Calu3 (cell line): Measurements from ENCODE around the gene PLAU. TPM values are rescaled to one million over a fixed set of nuclear protein-coding genes. Genes with fewer than 3 reads are reported as not detected.

ENCODE experiments used
- BruUV-seq: library from RNA; stranded (reverse); fragments of 400-500 nt; replicated peaks from 2 replicates; lab custom pipeline; 2021; lab: Mats Ljungman, UMichigan
- CTCF ChIA-PET: fragments of 300-600 bp; sonication (Branson Sonifier 250); formaldehyde crosslinking; loops from one replicate; lab custom pipeline; 2022; ENCODE audit warnings: antibody characterized with exemption; lab: Charles Lee
- DNase-seq: peaks from one replicate; pipeline ENCODE4 v3.0.0; 2022
- H3K27ac Mint-ChIP-seq: one replicate; pipeline ENCODE4 v1.8.0; 2022; ENCODE audit warnings: mixed read lengths; ENCODE audit not compliant: unreplicated experiment
- H3K27me3 Mint-ChIP-seq: one replicate; pipeline ENCODE4 v1.8.0; 2022; ENCODE audit warnings: mixed read lengths; ENCODE audit not compliant: unreplicated experiment
- H3K36me3 Mint-ChIP-seq: one replicate; pipeline ENCODE4 v1.8.0; 2022; ENCODE audit warnings: mild to moderate bottlenecking, moderate library complexity, mixed read lengths; ENCODE audit not compliant: insufficient read depth, unreplicated experiment
- H3K4me1 Mint-ChIP-seq: one replicate; pipeline ENCODE4 v1.8.0; 2022; ENCODE audit warnings: mild to moderate bottlenecking, low read depth, mixed read lengths; ENCODE audit not compliant: unreplicated experiment
- H3K4me3 Mint-ChIP-seq: one replicate; pipeline ENCODE4 v1.8.0; 2022; ENCODE audit warnings: mild to moderate bottlenecking, low read depth, moderate library complexity, mixed read lengths; ENCODE audit not compliant: unreplicated experiment
- H3K9me3 Mint-ChIP-seq: one replicate; pipeline ENCODE4 v1.8.0; 2022; ENCODE audit warnings: low read depth, mixed read lengths; ENCODE audit not compliant: unreplicated experiment
- CTCF ChIP-seq: fragments of 200-600 bp; IDR thresholded peaks from one replicate; pipeline ENCODE4 v1.8.0; 2022; ENCODE audit warnings: antibody characterized with exemption; ENCODE audit not compliant: unreplicated experiment
- intact Hi-C: fragments of 100-400 bp; cut with micrococcal nuclease; formaldehyde crosslinking; loops from one replicate; pipeline ENCODE4 v1.10.0; 2022; ENCODE audit not compliant: unreplicated experiment
- total RNA-seq: library from RNA; stranded (reverse); gene quantifications from 2 replicates; pipeline ENCODE4 v1.2.3, GENCODE V29; 2022

PLAU gene
- total RNA-seq, 1 experiment from 2014 or later = 706 TPM

DNA sequence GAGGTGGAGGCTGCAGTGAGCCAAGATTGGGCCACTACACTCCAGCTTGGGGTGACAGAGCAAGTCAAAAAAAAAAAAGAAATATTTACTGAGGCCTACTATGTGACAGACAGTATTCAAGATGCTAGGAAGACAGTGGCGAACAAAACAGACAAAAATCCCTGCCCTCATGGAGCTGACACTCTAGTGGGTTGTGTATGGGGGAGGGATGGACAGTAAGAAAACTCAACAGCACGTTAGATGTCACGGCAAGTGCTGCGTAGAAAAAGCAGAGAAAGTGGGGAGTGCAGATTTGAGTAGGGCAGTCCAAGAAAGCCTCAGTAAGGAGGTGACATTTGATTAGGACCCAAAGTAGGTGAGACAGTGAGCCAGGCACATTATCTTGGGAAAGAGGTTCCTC, 46.7 kb upstream of the PLAU start:
- no peak overlapping the region for H3K27ac Mint-ChIP-seq
- TF ChIP-seq CTCF = no peak
- CTCF ChIA-PET = interaction anchor here (1.3 kb wide), 1 partner anchor 15 kb away, joined by 3 read pairs; no protein-coding TSS in a partner anchor
- no TSS peak for BruUV-seq
- no peaks in the 10 kb centered on the region for H3K9me3 Mint-ChIP-seq
- intact Hi-C loops = no loop called here
- no peak overlapping the region for H3K4me3 Mint-ChIP-seq
- no peaks in the 10 kb centered on the region for H3K27me3 Mint-ChIP-seq
- peaks cover 43% of the 10 kb centered on the region for H3K36me3 Mint-ChIP-seq
- DNase-seq = no peak
- H3K4me1 Mint-ChIP-seq = no peaks in the 10 kb centered on the region

DNA sequence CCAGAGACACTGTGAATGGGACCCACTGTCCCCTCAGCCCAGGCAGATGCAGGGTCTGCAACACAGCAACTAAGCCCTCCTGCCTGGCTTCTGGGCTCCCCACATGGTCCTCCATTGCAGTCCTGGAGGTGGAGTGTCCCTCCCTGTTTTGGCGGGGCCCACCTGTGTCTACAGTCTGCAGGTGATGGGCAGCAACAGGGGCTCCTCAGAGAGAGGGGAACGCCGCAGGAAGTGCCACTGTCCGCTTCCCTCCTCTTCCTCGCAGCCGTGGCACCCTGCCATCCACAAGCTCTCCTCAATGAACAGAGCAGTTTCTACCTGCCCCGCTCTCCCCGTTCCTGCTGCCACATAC, 45.8 kb upstream of the PLAU start:
- no peak for DNase-seq
- no TSS peak for BruUV-seq
- Mint-ChIP-seq H3K27me3 (no peaks in the 10 kb centered on the region), H3K9me3 (no peaks in the 10 kb centered on the region), H3K4me3 (no peak overlapping the region), H3K4me1 (peaks cover under 1% of the 10 kb centered on the region), H3K36me3 (peaks cover 34% of the 10 kb centered on the region), H3K27ac (no peak overlapping the region)
- intact Hi-C loops = no loop called here
- TF ChIP-seq CTCF = no peak
- CTCF ChIA-PET = no interaction called here

DNA sequence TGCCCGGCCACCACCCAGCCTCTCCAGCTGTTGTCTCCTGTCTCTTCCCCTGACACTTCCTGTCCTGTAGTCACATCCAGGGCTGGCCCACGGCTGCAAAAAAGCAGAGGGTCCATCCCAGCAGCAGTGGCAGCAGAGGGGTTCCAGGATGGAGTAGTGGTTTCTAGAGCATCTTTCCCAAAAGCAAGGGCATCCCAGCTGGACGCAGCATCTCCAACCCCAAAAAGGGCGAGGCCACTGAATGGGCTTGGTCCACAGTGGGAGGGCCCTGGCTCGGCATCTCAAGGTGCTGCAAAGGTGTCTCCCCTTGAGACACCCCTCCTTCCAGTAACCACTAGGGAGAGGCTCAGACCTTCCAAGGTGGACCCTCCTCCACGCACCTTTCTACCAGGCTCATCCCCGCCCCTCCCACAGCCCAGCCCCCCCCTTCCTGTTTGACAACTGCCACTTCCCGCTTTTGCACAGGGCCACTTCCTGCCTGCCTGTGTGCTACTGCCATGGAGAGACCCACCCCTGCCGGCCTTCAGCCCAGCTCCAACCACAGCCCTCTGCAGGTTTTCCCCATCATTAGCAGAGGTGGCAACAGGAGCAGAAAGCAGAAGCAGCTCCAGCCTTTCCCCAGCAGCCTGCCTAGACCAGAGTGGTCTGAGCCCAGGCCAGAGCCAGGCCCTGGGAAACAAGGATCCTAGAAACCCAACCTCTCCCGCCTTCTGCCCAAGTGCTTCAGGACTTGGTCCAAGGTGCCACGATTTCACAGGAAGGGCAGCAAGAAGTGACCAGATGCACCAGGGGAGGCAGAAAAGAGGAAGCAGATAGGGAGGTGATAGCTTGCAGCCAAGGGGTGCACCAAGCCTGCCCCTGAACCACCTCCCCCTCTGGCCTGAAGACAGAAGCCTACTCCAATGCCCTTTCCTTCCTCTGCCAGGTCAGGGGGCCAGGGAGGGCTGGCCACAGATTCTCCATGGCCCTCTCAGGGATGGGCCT, 45.2 kb upstream of the PLAU start:
- Mint-ChIP-seq H3K27ac (no peak overlapping the region), H3K9me3 (no peaks in the 10 kb centered on the region), H3K36me3 (peaks cover 28% of the 10 kb centered on the region), H3K4me1 (peaks cover 7% of the 10 kb centered on the region), H3K4me3 (no peak overlapping the region), H3K27me3 (no peaks in the 10 kb centered on the region)
- DNase-seq = no peak
- BruUV-seq = no TSS peak
- no peak for TF ChIP-seq CTCF
- CTCF ChIA-PET = no interaction called here
- intact Hi-C loops = no loop called here

DNA sequence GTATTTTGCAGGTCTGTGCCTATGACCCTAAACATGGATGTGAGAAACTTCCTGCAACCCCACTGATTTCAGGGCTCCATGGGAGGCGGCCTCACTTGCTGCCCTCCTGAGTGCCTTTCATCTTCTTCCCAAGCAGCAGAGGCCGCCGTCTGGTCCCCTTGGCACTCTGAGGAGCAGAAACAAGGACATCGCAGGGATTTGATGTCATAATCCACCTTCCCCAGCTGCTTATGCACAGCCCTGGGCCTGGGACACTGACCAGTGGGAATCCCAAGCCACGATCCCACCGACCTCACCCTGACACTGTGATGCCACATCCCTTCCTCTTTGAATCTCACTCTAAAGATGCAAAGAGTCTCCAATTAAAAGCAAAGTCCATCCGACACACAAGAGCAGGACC, 44.3 kb upstream of the PLAU start:
- peaks cover 16% of the 10 kb centered on the region for H3K4me1 Mint-ChIP-seq
- no peaks in the 10 kb centered on the region for H3K27me3 Mint-ChIP-seq
- H3K4me3 Mint-ChIP-seq = no peak overlapping the region
- no peak for DNase-seq
- peaks cover 34% of the 10 kb centered on the region for H3K36me3 Mint-ChIP-seq
- intact Hi-C loops = no loop called here
- CTCF ChIA-PET = no interaction called here
- H3K27ac Mint-ChIP-seq = no peak overlapping the region
- no peak for TF ChIP-seq CTCF
- H3K9me3 Mint-ChIP-seq = no peaks in the 10 kb centered on the region
- no TSS peak for BruUV-seq
